Adrenal gland (tissue), 12 donors: Measurements from ENCODE around the gene ILK. TPM values are rescaled to one million over a fixed set of nuclear protein-coding genes. Genes with fewer than 3 reads are reported as not detected.

Experiments used
- DNase-seq, 7 donors: peaks; one replicate each; pipeline ENCODE4 v3.0.0-alpha.2; 2019 to 2020
- H3K27ac ChIP-seq, 5 donors: fragments of 200-600 bp; sonication (generic) in 4 of 5; 1 replicate in 3 of 5; 2 replicates in 2 of 5; pipeline versions ENCODE4 v1.5.1 to v1.8.0; 2016 to 2020; ENCODE audit warnings: mild to moderate bottlenecking in 1 of 5
- H3K27me3 ChIP-seq: fragments of 200-600 bp; 2 replicates; pipeline ENCODE4 v1.8.0; 2021
- H3K36me3 ChIP-seq, 2 donors: fragments of 200-600 bp; replicated peaks in 1 of 2; 1 replicate in 1 of 2; 2 replicates in 1 of 2; pipeline versions ENCODE4 v1.5.1 to v1.8.0; 2018 to 2022
- H3K4me1 ChIP-seq, 2 donors: fragments of 200-600 bp; replicated peaks in 1 of 2; 1 replicate in 1 of 2; 2 replicates in 1 of 2; pipeline versions ENCODE4 v1.5.1 to v1.8.0; 2018 to 2021
- H3K4me3 ChIP-seq, 4 donors: fragments of 200-600 bp; sonication (generic) in 3 of 4; one replicate each; pipeline ENCODE4 v1.5.1; 2016 to 2018
- H3K9me3 ChIP-seq, 3 donors: fragments of 200-600 bp; sonication (generic) in 1 of 3; replicated peaks in 1 of 3; 1 replicate in 2 of 3; 2 replicates in 1 of 3; pipeline versions ENCODE4 v1.5.1 to v1.8.0; 2016 to 2021
- POLR2A ChIP-seq, 2 donors: fragments of 450-650 bp; IDR thresholded peaks; one replicate each; pipeline ENCODE4 v1.6.1; 2017; ENCODE audit warnings: antibody characterized with exemption in 2 of 2, mild to moderate bottlenecking in 2 of 2, moderate library complexity in 1 of 2
- WGBS, 4 donors: extraction: QIAGEN DNeasy Blood & Tissue Kit in 2 of 4; methylation state at CpG; one replicate each; pipeline versions ENCODE4 v1.1.5 to v1.1.7; 2013 to 2017; 5-methylcytosine and 5-hydroxymethylcytosine counted together
- intact Hi-C, 2 donors: fragments of 100-400 bp; cut with DNase I; formaldehyde crosslinking; loops; one replicate each; pipeline versions ENCODE4 v1.14.1 to v1.15.0; 2022 to 2023
- polyA plus RNA-seq, 3 donors: library from polyadenylated mRNA; stranded (reverse); fragments of 200-250 nt in 2 of 3; fragments of 350-450 nt in 1 of 3; fragmentation: Illumina TruSeq in 1 of 3; extraction: RNeasy Lipid Tissue Mini Kit (QIAGEN cat#74804) in 1 of 3; gene quantifications; one replicate each; pipeline ENCODE4 v1.2.3, GENCODE V29; 2013 to 2014
- total RNA-seq, 9 donors: library from RNA; depleted of rRNA in 4 of 9; stranded (reverse); fragments of >200 nt in 4 of 9; fragments of 120-200 nt in 1 of 9; fragmentation: NEBNext Ultra II Directional in 1 of 9; extraction: Animal tissue kit (Norgen Biotek cat#: 25700) in 1 of 9; gene quantifications; one replicate each; pipeline versions ENCODE4 v1.1.0 to v1.2.4, GENCODE V29; 2013 to 2023
- TF ChIP-seq, protein P1 (sequence below), 6 experiments: fragments of 450-650 bp in 4 of 6; fragments of 200-600 bp in 2 of 6; sonication (generic) in 1 of 6; IDR thresholded peaks; 1 replicate in 5 of 6; 2 replicates in 1 of 6; pipeline versions ENCODE4 v1.5.1 to v1.8.0; 2016 to 2021; ENCODE audit warnings: antibody characterized with exemption in 6 of 6, mild to moderate bottlenecking in 2 of 6, moderate library complexity in 1 of 6
- donor health status: healthy with polysubstance abuse.
- donor health status: Bipolar disorder and iron deficiency.
- donor health status: DM: yes; HTN: yes; CAD: no.
- donor health status: DM: no; HTN: no; CAD: no.
- donor health status: DM: no; HTN: no; CAD: no.
- donor health status: DM: yes; HTN: yes; CAD: no.

ILK gene
- total and polyA plus RNA-seq, 12 donors: 99.1 to 191 (median 153) TPM

DNA sequence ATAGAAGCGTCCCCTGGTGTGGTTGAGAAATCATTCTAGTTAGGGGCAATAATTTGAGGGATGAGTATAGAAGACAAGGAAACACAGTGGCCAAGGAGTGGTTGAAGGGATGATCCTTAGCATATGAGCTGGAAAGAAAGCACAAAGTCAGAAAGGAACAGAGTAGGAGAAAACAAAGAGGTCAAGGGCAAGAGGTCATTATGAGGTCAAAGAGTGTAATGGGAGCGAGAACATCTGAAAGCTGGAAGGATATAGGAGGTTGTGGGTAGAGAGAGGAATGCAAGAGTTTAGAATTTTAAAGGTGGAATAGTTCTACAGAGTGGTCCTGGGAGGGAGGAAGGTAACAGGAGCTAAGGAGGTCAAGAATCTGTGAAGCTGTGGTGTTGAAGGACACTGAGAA is 50.1 kb downstream of the ILK start:
- no peak for DNase-seq
- H3K27me3 ChIP-seq: peaks cover 3% of the 10 kb centered on the region
- H3K4me1 ChIP-seq: no peaks in the 10 kb centered on the region
- intact Hi-C loops: no loop called here
- H3K36me3 ChIP-seq: no peaks in the 10 kb centered on the region
- no peak overlapping the region for H3K27ac ChIP-seq
- 88 to 91% (median 90%) methylated on average over 2 of the region's 2 CpGs for WGBS, 4 donors
- H3K9me3 ChIP-seq: no peaks in the 10 kb centered on the region
- no peak overlapping the region for H3K4me3 ChIP-seq
- no peak for TF ChIP-seq POLR2A (IDR thresholded peaks at IDR 0.05)
- TF ChIP-seq, protein P1, sequence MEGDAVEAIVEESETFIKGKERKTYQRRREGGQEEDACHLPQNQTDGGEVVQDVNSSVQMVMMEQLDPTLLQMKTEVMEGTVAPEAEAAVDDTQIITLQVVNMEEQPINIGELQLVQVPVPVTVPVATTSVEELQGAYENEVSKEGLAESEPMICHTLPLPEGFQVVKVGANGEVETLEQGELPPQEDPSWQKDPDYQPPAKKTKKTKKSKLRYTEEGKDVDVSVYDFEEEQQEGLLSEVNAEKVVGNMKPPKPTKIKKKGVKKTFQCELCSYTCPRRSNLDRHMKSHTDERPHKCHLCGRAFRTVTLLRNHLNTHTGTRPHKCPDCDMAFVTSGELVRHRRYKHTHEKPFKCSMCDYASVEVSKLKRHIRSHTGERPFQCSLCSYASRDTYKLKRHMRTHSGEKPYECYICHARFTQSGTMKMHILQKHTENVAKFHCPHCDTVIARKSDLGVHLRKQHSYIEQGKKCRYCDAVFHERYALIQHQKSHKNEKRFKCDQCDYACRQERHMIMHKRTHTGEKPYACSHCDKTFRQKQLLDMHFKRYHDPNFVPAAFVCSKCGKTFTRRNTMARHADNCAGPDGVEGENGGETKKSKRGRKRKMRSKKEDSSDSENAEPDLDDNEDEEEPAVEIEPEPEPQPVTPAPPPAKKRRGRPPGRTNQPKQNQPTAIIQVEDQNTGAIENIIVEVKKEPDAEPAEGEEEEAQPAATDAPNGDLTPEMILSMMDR (IDR thresholded peaks at IDR 0.05): no peak

- no peaks in the 10 kb centered on the region for H3K4me1 ChIP-seq
- DNase-seq: peak in 1 of 7 donors; percentile 13
- 47 to 63% (median 54%) methylated on average over 8 to 9 of the region's 9 CpGs for WGBS, 4 donors
- TF ChIP-seq POLR2A (IDR thresholded peaks at IDR 0.05): no peak
- TF ChIP-seq, protein P1 (IDR thresholded peaks at IDR 0.05): no peak
- peak overlapping the region in 1 of 4 donors; percentile 56 for H3K4me3 ChIP-seq
- no peaks in the 10 kb centered on the region for H3K36me3 ChIP-seq
- no peaks in the 10 kb centered on the region for H3K9me3 ChIP-seq
- peaks cover 3% of the 10 kb centered on the region for H3K27me3 ChIP-seq
- H3K27ac ChIP-seq: peak overlapping the region in 1 of 5 donors; percentile 76
- intact Hi-C loops: no loop called here
Observed at GRCh38 chr11:6654281-6655019, 50.9 kb downstream of the ILK start.

DNA sequence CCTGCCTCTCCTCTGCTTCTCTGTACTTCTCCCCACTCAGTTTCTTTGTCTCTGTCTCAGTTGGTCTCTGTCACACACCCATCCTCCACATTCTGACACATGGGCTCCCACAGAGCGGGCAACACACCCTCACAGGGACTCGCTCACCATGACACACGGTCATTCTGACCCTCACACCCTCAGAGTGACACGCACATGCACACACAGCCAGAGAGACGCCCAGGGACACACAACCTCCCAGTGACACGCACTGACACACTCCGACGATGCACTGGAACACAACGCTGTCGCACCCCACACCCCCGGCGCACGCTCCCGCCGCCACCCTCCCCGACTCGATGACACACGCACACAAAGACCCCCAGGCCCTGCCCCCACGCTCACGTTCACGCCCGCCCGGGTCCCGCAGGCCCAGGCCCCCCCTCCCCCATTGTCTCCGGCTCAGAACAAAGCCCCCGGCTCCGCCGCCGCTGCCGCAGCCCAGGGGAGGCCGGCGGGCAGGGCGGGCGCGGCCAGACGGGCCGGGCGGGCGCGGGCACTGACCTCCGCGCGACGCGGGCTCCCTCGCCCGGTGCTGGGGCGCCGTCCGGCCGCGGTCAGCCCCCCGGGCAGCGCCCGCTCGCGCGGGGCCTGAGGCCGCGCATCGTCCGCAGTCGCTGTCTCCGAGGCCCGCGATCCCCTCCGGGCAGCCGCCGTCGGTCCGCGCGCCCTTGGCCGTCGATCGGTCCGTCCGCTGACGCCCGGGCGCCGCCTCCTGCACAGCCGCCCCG is 51.6 kb downstream of the ILK start:
- TF ChIP-seq, protein P1 (IDR thresholded peaks at IDR 0.05): no peak
- TF ChIP-seq POLR2A (IDR thresholded peaks at IDR 0.05): no peak
- Histone ChIP-seq H3K36me3 (no peaks in the 10 kb centered on the region), H3K27ac (peak overlapping the region in 1 of 5 donors; percentile 76), H3K4me3 (peak overlapping the region in 1 of 4 donors; percentile 56), H3K27me3 (no peaks in the 10 kb centered on the region), H3K4me1 (no peaks in the 10 kb centered on the region), H3K9me3 (no peaks in the 10 kb centered on the region)
- whole genome bisulfite sequencing, 4 donors: 3 to 30% (median 8%) methylated on average over 8 to 84 of the region's 84 CpGs
- intact Hi-C loops: no loop called here
- DNase-seq: peak in 3 of 7 donors; percentile 29 to 48 (median 32)

- Histone ChIP-seq H3K27ac (peak within 1 kb of the TSS in 1 of 5 donors; percentile 76), H3K27me3 (no peaks in the 10 kb centered on the region), H3K4me1 (no peaks in the 10 kb centered on the region), H3K36me3 (no peaks in the 10 kb centered on the region), H3K9me3 (no peaks in the 10 kb centered on the region), H3K4me3 (peak within 1 kb of the TSS in 1 of 4 donors; percentile 56)
- intact Hi-C loops: no loop called here
- no peak for TF ChIP-seq POLR2A (IDR thresholded peaks at IDR 0.05)
- WGBS, 4 donors: 14 to 26% (median 24%) methylated on average over 16 to 38 of the region's 56 CpGs
- DNase-seq: peak in 1 of 7 donors; percentile 19
Observed at GRCh38 chr11:6655790-6656583, 52.4 kb downstream of the ILK start, which contains the start of gene DCHS1. Gene DCHS1 (minus strand): TSS chr11:6655809. CDS start chr11:6641613, 14,196 bp downstream.
